HepG2 (cell line): ENCODE data around the gene TUBG1. TPM values are rescaled to one million over a fixed set of nuclear protein-coding genes. Genes with fewer than 3 reads are reported as not detected.

Experiments
- ARNT2 ChIP-seq: sonication (generic); formaldehyde crosslinking; IDR thresholded peaks from 2 replicates; pipeline ENCODE4 v1.8.0; 2022; ENCODE audit warnings: mild to moderate bottlenecking, low read depth, missing genetic modification reagents, moderate library complexity
- ATRX ChIP-seq: sonication (generic); formaldehyde crosslinking; IDR thresholded peaks from 2 replicates; pipeline ENCODE4 v1.4.0; 2020; ENCODE audit warnings: missing genetic modification reagents, borderline replicate concordance
- CHD2 ChIP-seq: IDR thresholded peaks from 2 replicates; pipeline ENCODE4 v1.6.1; 2011; ENCODE audit warnings: low read depth, low read length, improper control_type of control experiment
- HNRNPK ChIP-seq: fragments of 200-400 bp; formaldehyde crosslinking; IDR thresholded peaks from 2 replicates; pipeline ENCODE4 v1.6.1; 2018; ENCODE audit warnings: low read length, low read depth, moderate library complexity, mild to moderate bottlenecking; ENCODE audit not compliant: poor library complexity, severe bottlenecking
- JUN ChIP-seq: sonication (generic); formaldehyde crosslinking; IDR thresholded peaks from 2 replicates; pipeline ENCODE4 v1.4.0; 2020; ENCODE audit warnings: mild to moderate bottlenecking, missing genetic modification reagents
- NCOA2 ChIP-seq: sonication (generic); formaldehyde crosslinking; IDR thresholded peaks from 2 replicates; pipeline ENCODE4 v1.8.0; 2022; ENCODE audit warnings: inconsistent platforms
- NONO ChIP-seq, 2 experiments: fragments of 450-650 bp in 1 of 2; sonication (generic) in 1 of 2; formaldehyde crosslinking in 1 of 2; IDR thresholded peaks in 1 of 2; conservative IDR thresholded peaks in 1 of 2; 2 replicates each; pipeline versions ENCODE4 v1.6.1 to v1.8.0; 2017 to 2022; ENCODE audit warnings: mild to moderate bottlenecking in 1 of 2, missing genetic modification reagents in 1 of 2, moderate library complexity in 1 of 2
- NR2F2 ChIP-seq: IDR thresholded peaks from 2 replicates; pipeline ENCODE4 v1.6.1; 2012; ENCODE audit warnings: low read depth, inconsistent platforms, borderline replicate concordance
- ZNF335 ChIP-seq: sonication (generic); formaldehyde crosslinking; IDR thresholded peaks from 2 replicates; pipeline ENCODE4 v1.4.0; 2020; ENCODE audit warnings: missing genetic modification reagents
- ZNF766 ChIP-seq: sonication (generic); formaldehyde crosslinking; IDR thresholded peaks from 2 replicates; pipeline ENCODE4 v1.5.0; 2020; ENCODE audit warnings: missing genetic modification reagents, borderline replicate concordance
- ZNF788 ChIP-seq: sonication (generic); formaldehyde crosslinking; IDR thresholded peaks from 2 replicates; pipeline ENCODE4 v1.5.0; 2020; ENCODE audit warnings: mild to moderate bottlenecking, missing genetic modification reagents, borderline replicate concordance
- polyA plus RNA-seq, 8 experiments: library from polyadenylated mRNA; depleted of rRNA in 3 of 8; stranded (reverse) in 7 of 8; unstranded in 1 of 8; fragments of >200 nt; fragmentation: Illumina TruSeq in 4 of 8; extraction: Trizol in 4 of 8; gene quantifications; 2 replicates each; pipeline versions ENCODE4 v1.2.1 to v1.2.3, GENCODE V29; 2011 to 2016; ENCODE audit warnings: low read depth in 4 of 8, missing spikeins in 1 of 8, mixed read lengths in 1 of 8; ENCODE audit not compliant: insufficient read depth in 1 of 8
- total RNA-seq, 5 experiments: library from RNA; depleted of rRNA; stranded (reverse); fragments of >200 nt; fragmentation: Illumina TruSeq; extraction: Trizol; gene quantifications; 2 replicates each; pipeline ENCODE4 v1.2.3, GENCODE V29; 2016; ENCODE audit warnings: low read depth in 1 of 5
- TF ChIP-seq, protein P1 (sequence below): IDR thresholded peaks from 2 replicates; pipeline ENCODE4 v1.6.1; 2016; ENCODE audit warnings: mild to moderate bottlenecking
- TF ChIP-seq, protein P2 (sequence below): sonication (generic); formaldehyde crosslinking; conservative IDR thresholded peaks from 2 replicates; pipeline ENCODE4 v1.4.0; 2020; ENCODE audit warnings: missing genetic modification reagents
- TF ChIP-seq, protein P3 (sequence below): IDR thresholded peaks from 2 replicates; pipeline ENCODE4 v1.6.1; 2018; ENCODE audit warnings: missing genetic modification reagents, mild to moderate bottlenecking, missing compliant biosample characterization
- TF ChIP-seq, protein P4 (sequence below): sonication (generic); formaldehyde crosslinking; IDR thresholded peaks from 2 replicates; pipeline ENCODE4 v1.9.0; 2021; ENCODE audit warnings: missing genetic modification reagents, borderline replicate concordance
- TF ChIP-seq, protein P5 (sequence below): sonication (generic); formaldehyde crosslinking; IDR thresholded peaks from 2 replicates; pipeline ENCODE4 v1.4.0; 2020; ENCODE audit warnings: missing genetic modification reagents

Gene TUBG1
- total and polyA plus RNA-seq, 2 of the 13 experiments (the other 11 are each of a cell fraction or from before 2014, with no cell fraction given) = 74.1 to 137 TPM

DNA sequence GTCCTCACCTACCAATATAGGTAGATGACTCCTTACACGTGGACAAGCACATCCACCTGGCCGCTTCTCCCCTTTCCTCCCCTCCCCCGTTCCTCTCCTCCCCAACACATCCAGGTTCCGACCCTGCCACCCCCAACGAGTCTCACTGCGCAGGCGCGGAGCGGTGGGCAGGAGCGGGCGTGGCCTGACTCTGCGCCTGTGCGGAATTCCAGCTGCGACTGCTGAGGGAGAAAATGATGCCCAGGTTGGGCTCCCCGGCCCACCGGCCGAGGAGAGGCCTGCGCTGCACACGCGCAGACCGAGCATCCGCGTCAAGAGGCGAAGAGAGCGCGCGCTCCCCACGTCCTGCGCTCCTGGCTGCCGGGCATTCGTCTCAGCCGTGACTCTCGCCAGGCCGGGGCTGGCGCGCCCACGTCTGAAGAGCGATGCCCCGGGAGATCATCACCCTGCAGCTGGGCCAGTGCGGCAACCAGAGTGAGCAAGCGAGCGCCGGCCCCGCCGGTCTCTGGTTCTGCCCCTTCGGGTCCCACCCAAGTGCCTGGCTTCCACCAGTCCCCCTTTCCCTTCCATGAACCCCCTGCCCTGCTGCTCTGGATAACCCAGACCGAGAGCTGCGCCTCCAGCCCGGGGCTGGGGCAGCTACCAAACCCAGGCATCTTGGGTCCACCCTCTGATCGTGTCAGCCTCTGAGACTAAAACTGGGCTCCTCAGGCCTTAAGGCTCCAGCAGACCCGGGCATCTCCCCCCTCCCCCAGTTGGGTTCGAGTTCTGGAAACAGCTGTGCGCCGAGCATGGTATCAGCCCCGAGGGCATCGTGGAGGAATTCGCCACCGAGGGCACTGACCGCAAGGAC, 49.8 kb downstream of the TUBG1 start, which contains the start of gene TUBG2 (continued):
- no peak for TF ChIP-seq NR2F2
- TF ChIP-seq, protein P1, sequence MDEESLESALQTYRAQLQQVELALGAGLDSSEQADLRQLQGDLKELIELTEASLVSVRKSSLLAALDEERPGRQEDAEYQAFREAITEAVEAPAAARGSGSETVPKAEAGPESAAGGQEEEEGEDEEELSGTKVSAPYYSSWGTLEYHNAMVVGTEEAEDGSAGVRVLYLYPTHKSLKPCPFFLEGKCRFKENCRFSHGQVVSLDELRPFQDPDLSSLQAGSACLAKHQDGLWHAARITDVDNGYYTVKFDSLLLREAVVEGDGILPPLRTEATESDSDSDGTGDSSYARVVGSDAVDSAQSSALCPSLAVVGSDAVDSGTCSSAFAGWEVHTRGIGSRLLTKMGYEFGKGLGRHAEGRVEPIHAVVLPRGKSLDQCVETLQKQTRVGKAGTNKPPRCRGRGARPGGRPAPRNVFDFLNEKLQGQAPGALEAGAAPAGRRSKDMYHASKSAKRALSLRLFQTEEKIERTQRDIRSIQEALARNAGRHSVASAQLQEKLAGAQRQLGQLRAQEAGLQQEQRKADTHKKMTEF (CRISPR knock-in tag) = peak; percentile 91
- TF ChIP-seq CHD2 = no peak
- TF ChIP-seq, protein P2, sequence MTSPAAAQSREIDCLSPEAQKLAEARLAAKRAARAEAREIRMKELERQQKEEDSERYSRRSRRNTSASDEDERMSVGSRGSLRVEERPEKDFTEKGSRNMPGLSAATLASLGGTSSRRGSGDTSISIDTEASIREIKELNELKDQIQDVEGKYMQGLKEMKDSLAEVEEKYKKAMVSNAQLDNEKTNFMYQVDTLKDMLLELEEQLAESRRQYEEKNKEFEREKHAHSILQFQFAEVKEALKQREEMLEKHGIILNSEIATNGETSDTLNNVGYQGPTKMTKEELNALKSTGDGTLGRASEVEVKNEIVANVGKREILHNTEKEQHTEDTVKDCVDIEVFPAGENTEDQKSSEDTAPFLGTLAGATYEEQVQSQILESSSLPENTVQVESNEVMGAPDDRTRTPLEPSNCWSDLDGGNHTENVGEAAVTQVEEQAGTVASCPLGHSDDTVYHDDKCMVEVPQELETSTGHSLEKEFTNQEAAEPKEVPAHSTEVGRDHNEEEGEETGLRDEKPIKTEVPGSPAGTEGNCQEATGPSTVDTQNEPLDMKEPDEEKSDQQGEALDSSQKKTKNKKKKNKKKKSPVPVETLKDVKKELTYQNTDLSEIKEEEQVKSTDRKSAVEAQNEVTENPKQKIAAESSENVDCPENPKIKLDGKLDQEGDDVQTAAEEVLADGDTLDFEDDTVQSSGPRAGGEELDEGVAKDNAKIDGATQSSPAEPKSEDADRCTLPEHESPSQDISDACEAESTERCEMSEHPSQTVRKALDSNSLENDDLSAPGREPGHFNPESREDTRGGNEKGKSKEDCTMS (CRISPR knock-in tag) = 0 out of 2 replicates have a peak, but pooled peaks have one; percentile 43
- peak; percentile 74 for TF ChIP-seq ZNF335 (CRISPR knock-in tag)
- TF ChIP-seq ZNF788 (CRISPR knock-in tag) = peak; percentile 47; the same call in 1 of the 2 replicates
- TF ChIP-seq, protein P3, sequence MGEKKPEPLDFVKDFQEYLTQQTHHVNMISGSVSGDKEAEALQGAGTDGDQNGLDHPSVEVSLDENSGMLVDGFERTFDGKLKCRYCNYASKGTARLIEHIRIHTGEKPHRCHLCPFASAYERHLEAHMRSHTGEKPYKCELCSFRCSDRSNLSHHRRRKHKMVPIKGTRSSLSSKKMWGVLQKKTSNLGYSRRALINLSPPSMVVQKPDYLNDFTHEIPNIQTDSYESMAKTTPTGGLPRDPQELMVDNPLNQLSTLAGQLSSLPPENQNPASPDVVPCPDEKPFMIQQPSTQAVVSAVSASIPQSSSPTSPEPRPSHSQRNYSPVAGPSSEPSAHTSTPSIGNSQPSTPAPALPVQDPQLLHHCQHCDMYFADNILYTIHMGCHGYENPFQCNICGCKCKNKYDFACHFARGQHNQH = no peak
- peak; percentile 49; the same call in 1 of the 2 replicates for TF ChIP-seq ARNT2 (CRISPR knock-in tag)
- TF ChIP-seq, protein P4, sequence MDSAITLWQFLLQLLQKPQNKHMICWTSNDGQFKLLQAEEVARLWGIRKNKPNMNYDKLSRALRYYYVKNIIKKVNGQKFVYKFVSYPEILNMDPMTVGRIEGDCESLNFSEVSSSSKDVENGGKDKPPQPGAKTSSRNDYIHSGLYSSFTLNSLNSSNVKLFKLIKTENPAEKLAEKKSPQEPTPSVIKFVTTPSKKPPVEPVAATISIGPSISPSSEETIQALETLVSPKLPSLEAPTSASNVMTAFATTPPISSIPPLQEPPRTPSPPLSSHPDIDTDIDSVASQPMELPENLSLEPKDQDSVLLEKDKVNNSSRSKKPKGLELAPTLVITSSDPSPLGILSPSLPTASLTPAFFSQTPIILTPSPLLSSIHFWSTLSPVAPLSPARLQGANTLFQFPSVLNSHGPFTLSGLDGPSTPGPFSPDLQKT = no peak
- peak; percentile 55; the same call in 1 of the 2 replicates for TF ChIP-seq NCOA2 (CRISPR knock-in tag)
- peak; percentile 7; the same call in 1 of the 2 replicates for TF ChIP-seq ZNF766 (CRISPR knock-in tag)
- TF ChIP-seq, protein P5, sequence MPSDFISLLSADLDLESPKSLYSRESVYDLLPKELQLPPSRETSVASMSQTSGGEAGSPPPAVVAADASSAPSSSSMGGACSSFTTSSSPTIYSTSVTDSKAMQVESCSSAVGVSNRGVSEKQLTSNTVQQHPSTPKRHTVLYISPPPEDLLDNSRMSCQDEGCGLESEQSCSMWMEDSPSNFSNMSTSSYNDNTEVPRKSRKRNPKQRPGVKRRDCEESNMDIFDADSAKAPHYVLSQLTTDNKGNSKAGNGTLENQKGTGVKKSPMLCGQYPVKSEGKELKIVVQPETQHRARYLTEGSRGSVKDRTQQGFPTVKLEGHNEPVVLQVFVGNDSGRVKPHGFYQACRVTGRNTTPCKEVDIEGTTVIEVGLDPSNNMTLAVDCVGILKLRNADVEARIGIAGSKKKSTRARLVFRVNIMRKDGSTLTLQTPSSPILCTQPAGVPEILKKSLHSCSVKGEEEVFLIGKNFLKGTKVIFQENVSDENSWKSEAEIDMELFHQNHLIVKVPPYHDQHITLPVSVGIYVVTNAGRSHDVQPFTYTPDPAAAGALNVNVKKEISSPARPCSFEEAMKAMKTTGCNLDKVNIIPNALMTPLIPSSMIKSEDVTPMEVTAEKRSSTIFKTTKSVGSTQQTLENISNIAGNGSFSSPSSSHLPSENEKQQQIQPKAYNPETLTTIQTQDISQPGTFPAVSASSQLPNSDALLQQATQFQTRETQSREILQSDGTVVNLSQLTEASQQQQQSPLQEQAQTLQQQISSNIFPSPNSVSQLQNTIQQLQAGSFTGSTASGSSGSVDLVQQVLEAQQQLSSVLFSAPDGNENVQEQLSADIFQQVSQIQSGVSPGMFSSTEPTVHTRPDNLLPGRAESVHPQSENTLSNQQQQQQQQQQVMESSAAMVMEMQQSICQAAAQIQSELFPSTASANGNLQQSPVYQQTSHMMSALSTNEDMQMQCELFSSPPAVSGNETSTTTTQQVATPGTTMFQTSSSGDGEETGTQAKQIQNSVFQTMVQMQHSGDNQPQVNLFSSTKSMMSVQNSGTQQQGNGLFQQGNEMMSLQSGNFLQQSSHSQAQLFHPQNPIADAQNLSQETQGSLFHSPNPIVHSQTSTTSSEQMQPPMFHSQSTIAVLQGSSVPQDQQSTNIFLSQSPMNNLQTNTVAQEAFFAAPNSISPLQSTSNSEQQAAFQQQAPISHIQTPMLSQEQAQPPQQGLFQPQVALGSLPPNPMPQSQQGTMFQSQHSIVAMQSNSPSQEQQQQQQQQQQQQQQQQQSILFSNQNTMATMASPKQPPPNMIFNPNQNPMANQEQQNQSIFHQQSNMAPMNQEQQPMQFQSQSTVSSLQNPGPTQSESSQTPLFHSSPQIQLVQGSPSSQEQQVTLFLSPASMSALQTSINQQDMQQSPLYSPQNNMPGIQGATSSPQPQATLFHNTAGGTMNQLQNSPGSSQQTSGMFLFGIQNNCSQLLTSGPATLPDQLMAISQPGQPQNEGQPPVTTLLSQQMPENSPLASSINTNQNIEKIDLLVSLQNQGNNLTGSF = no peak
- TF ChIP-seq ATRX (CRISPR knock-in tag) = no peak
- TF ChIP-seq JUN (CRISPR knock-in tag) = no peak
- TF ChIP-seq NONO (IDR thresholded peaks at IDR 0.05) = no peak
- peak; percentile 87 for TF ChIP-seq NONO (CRISPR knock-in tag; conservative IDR thresholded peaks at IDR 0.05)
- peak; percentile 100 for TF ChIP-seq HNRNPK
